Fibroblast of pulmonary artery (primary cell): ENCODE results near the gene SECISBP2.

Source experiments
- DNase-seq: peaks from one replicate; pipeline ENCODE4 v3.0.0-alpha.2; 2010; ENCODE audit warnings: low read depth
- H3K4me3 ChIP-seq: replicated peaks from 2 replicates; pipeline ENCODE4 v1.5.1; 2011; ENCODE audit warnings: low read depth, mild to moderate bottlenecking, control low read depth, low read length, moderate library complexity
- CTCF ChIP-seq: IDR thresholded peaks from 2 replicates; pipeline ENCODE4 v1.5.1; 2011; ENCODE audit warnings: mild to moderate bottlenecking, control low read depth, low read length, inconsistent platforms; ENCODE audit errors: missing control alignments

SECISBP2 gene

GRCh38 chr9:89317282-89317681 lies 1.0 kb upstream of the SECISBP2 start:
- H3K4me3 ChIP-seq = no peak overlapping the region
- DNase-seq = no peak
- TF ChIP-seq CTCF = no peak

GRCh38 chr9:89319015-89319905 lies 960 bp downstream of the SECISBP2 start:
- peak overlapping the region; percentile 69 for H3K4me3 ChIP-seq
- no peak for DNase-seq
- no peak for TF ChIP-seq CTCF

- no peak for DNase-seq
- TF ChIP-seq CTCF = no peak
These were observed 5.1 kb downstream of the SECISBP2 start for GRCh38 chr9:89323390-89323789.

GRCh38 chr9:89325733-89326132 lies 7.4 kb downstream of the SECISBP2 start:
- no peak for DNase-seq
- no peak for TF ChIP-seq CTCF
- no peak overlapping the region for H3K4me3 ChIP-seq

More at GRCh38 chr9:89323390-89323789, 5.1 kb downstream of the SECISBP2 start:
- no peak overlapping the region for H3K4me3 ChIP-seq

GRCh38 chr9:89328064-89328463 lies 9.8 kb downstream of the SECISBP2 start:
- no peak overlapping the region for H3K4me3 ChIP-seq
- DNase-seq = no peak
- no peak for TF ChIP-seq CTCF

GRCh38 chr9:89329917-89330316 lies 11.6 kb downstream of the SECISBP2 start:
- no peak overlapping the region for H3K4me3 ChIP-seq
- DNase-seq = no peak
- no peak for TF ChIP-seq CTCF

- TF ChIP-seq CTCF = no peak
- no peak for DNase-seq
- H3K4me3 ChIP-seq = no peak overlapping the region
These were observed 12.2 kb downstream of the SECISBP2 start for GRCh38 chr9:89330513-89330912.
